Activated CD8-positive, alpha-beta memory T cell treated with anti-CD3 and anti-CD28 coated beads, Interleukin-2, amount 50 U/mL, for 48 hours (primary cell): ENCODE results near the gene TMEM69.
"Not testable (repeated sequence)": the region's sequence is repeated elsewhere in the genome, so short reads cannot be mapped to it uniquely, and the experiment has no call there.

Experiments
- DNase-seq: peaks from one replicate; pipeline ENCODE4 v3.0.0-alpha.2; 2020

Gene TMEM69

GRCh38 chr1:45739641-45740156 is 51.7 kb downstream of the TMEM69 start:
- DNase-seq = not testable (repeated sequence)
